H1 (cell line): Measurements from ENCODE around the gene APOC1. TPM values are rescaled to one million over a fixed set of nuclear protein-coding genes. Genes with fewer than 3 reads are reported as not detected.

Source experiments
- ATF2 ChIP-seq: IDR thresholded peaks from 2 replicates; pipeline ENCODE4 v1.6.1; 2012; ENCODE audit warnings: low read length, inconsistent platforms
- CBX5 ChIP-seq: fragments of 300-800, 300-1000 bp; sonication (generic); IDR thresholded peaks from 2 replicates; pipeline ENCODE4 v1.7.1; 2016; ENCODE audit warnings: antibody characterized with exemption, low read length, low read depth
- CHD7 ChIP-seq: fragments of 300-600 bp; sonication (generic); IDR thresholded peaks from 2 replicates; pipeline ENCODE4 v1.7.1; 2012; ENCODE audit warnings: low read length, moderate library complexity, mild to moderate bottlenecking, inconsistent platforms; ENCODE audit not compliant: insufficient replicate concordance
- RXRA ChIP-seq: IDR thresholded peaks from 2 replicates; pipeline ENCODE4 v1.6.1; 2011; ENCODE audit warnings: low read depth, mild to moderate bottlenecking, low read length, moderate library complexity; ENCODE audit not compliant: insufficient read depth
- SUZ12 ChIP-seq: fragments of 200-600 bp; sonication (generic); IDR thresholded peaks from 2 replicates; pipeline ENCODE4 v1.6.1; 2012; ENCODE audit warnings: mild to moderate bottlenecking, inconsistent platforms, low read length, moderate library complexity, mixed read lengths
- polyA plus RNA-seq, 7 experiments: library from polyadenylated mRNA; depleted of rRNA in 3 of 7; stranded (reverse) in 5 of 7; unstranded in 2 of 7; fragments of >200 nt in 5 of 7; fragments of 200-250 nt in 2 of 7; gene quantifications; 1 replicate in 5 of 7; 2 replicates in 1 of 7; 4 replicates in 1 of 7; pipeline versions ENCODE4 v1.2.1 to v1.2.3, GENCODE V29; 2011 to 2013; ENCODE audit warnings: missing spikeins in 2 of 7, mixed read lengths in 2 of 7
- total RNA-seq: library from RNA; stranded (reverse); fragmentation: NEBNext Ultra II Directional; extraction: Animal tissue kit (Norgen Biotek cat#: 25700); gene quantifications from 2 replicates; pipeline ENCODE4 v1.2.1, GENCODE V29; 2021

The APOC1 gene
- total and polyA plus RNA-seq, 2 of the 8 experiments (the other 6 are each of a cell fraction or from before 2014, with no cell fraction given) = 55.8 to 78.2 TPM

- TF ChIP-seq CHD7 (no peak), RXRA (no peak), ATF2 (no peak), SUZ12 (no peak), CBX5 (no peak)
These were observed 47.7 kb upstream of the APOC1 start (continued) for GRCh38 chr19:44866664-44867063.
